Ascending aorta (tissue), 2 donors: ENCODE results near the gene TDRD7. TPM values are rescaled to one million over a fixed set of nuclear protein-coding genes. Genes with fewer than 3 reads are reported as not detected.
A peak's percentile ranks its signal among the peaks of the same experiment; 100 is the strongest.

Experiments
- DNase-seq, 2 donors: peaks; one replicate each; pipeline ENCODE4 v3.0.0-alpha.2; 2019; ENCODE audit warnings: low spot score in 2 of 2
- H3K27ac ChIP-seq, 2 donors: fragments of 200-600 bp; sonication (generic); one replicate each; pipeline ENCODE4 v1.5.1; 2016 to 2017; ENCODE audit warnings: mild to moderate bottlenecking in 1 of 2
- H3K27me3 ChIP-seq: fragments of 200-600 bp; sonication (generic); one replicate; pipeline ENCODE4 v1.5.1; 2017
- H3K36me3 ChIP-seq, 2 donors: fragments of 200-600 bp; sonication (generic); one replicate each; pipeline ENCODE4 v1.5.1; 2016
- H3K4me1 ChIP-seq, 2 donors: fragments of 200-600 bp; sonication (generic); one replicate each; pipeline ENCODE4 v1.5.1; 2016 to 2017; ENCODE audit warnings: mild to moderate bottlenecking in 1 of 2
- H3K4me3 ChIP-seq, 2 donors: fragments of 200-600 bp; sonication (generic); one replicate each; pipeline ENCODE4 v1.5.1; 2016 to 2017; ENCODE audit warnings: mild to moderate bottlenecking in 1 of 2
- H3K9me3 ChIP-seq, 2 donors: fragments of 200-600 bp; sonication (generic); one replicate each; pipeline ENCODE4 v1.5.1; 2016
- CTCF ChIP-seq, 3 experiments: fragments of 200-600 bp in 2 of 3; fragments of 450-650 bp in 1 of 3; sonication (generic) in 2 of 3; IDR thresholded peaks; one replicate each; pipeline ENCODE4 v1.5.1; 2016 to 2019; ENCODE audit warnings: antibody characterized with exemption in 3 of 3, mild to moderate bottlenecking in 1 of 3, moderate library complexity in 1 of 3
- intact Hi-C: fragments of 100-400 bp; cut with DNase I; formaldehyde crosslinking; loops from one replicate; pipeline ENCODE4 v1.15.1; 2023
- total RNA-seq: library from RNA; depleted of rRNA; stranded (reverse); fragments of >200 nt; gene quantifications from one replicate; pipeline ENCODE4 v1.1.0, GENCODE V29; 2016

Gene TDRD7
- total RNA-seq, 1 donor from 2014 or later, result 3.0 TPM

DNA sequence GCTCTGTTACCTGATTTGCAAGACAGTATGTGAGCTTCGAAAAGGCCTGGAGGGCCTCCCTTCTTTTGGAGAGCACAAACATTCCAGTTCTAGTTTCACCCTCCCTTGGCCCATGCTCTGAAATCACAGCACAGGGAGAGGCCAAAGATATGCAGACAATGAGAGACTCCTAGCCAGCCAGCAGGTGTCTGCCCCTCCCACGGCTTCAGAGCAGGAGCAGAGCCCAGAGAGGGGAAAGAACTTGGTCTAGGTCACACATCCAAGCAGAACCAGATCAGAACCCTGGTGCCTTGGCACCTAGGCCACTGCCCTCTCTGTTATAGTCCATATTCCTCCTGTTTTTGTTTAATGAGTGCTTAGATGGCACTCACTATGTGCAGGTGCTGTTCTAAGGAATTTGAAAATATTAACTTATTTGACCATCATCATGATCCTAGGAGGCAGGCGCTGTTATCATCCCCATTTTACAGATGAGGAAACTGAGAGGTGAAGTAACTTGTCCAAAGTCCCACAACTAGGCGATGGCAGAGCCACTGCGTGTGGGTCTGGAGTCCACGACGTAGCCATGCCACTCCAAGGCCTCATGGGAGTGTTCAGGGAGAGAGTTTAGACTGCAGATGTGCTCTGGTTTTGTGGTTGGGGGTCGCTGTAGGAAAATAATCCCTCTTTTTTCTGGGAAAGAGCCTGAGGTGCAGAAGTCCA lies 116.8 kb downstream of the TDRD7 start:
- peaks cover 28 to 58% of the 10 kb centered on the region in 2 donors for H3K36me3 ChIP-seq
- H3K9me3 ChIP-seq, result no peaks in the 10 kb centered on the region
- H3K27me3 ChIP-seq, result no peaks in the 10 kb centered on the region
- DNase-seq, result peak in 1 of 2 donors; percentile 60
- peak overlapping the region; percentile 69 to 72 for H3K27ac ChIP-seq
- TF ChIP-seq CTCF (IDR thresholded peaks at IDR 0.05), result no peak
- peaks cover 5 to 20% of the 10 kb centered on the region in 2 donors for H3K4me1 ChIP-seq
- intact Hi-C loops, result loop anchor here (2.0 kb wide), 1 partner anchor 28 kb away; no protein-coding TSS in a partner anchor
- no peak overlapping the region for H3K4me3 ChIP-seq

DNA sequence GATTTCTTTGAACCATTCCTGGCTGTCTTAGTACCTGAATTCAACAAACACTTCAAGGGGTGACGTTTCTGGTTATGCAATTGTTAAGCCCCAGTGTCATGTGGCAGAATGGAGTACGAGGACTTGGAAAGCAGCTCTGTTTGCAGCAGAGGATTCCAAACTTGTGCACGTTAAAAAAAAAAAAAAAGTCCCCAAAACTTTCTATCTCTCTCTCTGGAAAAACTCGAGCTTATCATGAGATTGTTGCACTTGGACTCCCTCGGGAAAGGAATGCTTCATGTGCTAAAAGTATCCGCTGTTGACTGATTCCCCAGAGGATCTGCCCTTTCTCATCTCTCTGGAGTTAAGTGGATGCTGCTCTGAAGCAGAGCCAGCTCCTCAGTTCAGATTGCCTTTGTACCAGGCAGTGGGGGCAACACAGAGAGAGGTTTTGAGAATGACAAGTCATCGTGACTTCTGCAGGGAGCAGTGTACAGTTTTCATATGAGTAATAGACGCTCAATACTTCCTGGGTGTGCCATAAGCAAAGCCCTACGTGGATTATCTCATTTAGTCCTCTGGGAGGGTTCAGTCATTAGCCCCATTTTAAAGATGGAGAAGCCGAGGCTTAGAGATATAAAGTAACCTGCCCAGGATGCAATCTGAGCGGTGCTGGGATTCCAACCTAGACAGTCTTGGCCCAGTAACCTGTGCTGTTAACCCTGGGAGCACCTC lies 117.6 kb downstream of the TDRD7 start:
- no peak for TF ChIP-seq CTCF (IDR thresholded peaks at IDR 0.05)
- peak in 1 of 2 donors; percentile 70 for DNase-seq
- Histone ChIP-seq H3K27ac (peak overlapping the region; percentile 69 to 72), H3K36me3 (peaks cover 31 to 66% of the 10 kb centered on the region in 2 donors), H3K4me3 (no peak overlapping the region), H3K27me3 (no peaks in the 10 kb centered on the region), H3K4me1 (peaks cover 5 to 20% of the 10 kb centered on the region in 2 donors), H3K9me3 (no peaks in the 10 kb centered on the region)
- intact Hi-C loops, result loop anchor here (2.0 kb wide), 1 partner anchor 27 kb away; no protein-coding TSS in a partner anchor

DNA sequence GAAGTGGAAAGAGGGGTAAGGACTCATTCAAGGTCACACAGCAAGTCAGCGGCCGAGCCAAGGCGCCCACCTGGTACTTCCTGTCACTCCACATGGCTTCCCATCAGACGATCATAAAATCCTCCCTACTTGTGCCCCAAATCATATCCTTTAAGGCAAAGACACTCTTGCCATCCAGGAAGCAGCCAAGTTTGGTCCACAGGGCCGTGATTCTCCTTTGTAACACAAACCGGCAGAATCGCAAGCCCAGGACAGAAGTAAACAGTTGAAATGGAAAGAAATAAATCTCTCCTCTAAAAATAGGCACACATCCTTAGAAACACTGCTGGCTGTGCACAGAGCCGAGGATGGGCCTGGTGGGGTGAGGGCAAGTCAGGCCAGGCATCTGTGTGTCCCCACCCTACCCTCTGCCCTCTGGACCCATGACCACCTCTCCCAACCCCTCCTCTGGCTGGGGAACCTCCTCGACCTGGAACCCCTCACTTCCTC lies 120.0 kb downstream of the TDRD7 start:
- Histone ChIP-seq H3K4me1 (peaks cover 5 to 26% of the 10 kb centered on the region in 2 donors), H3K36me3 (peaks cover 25 to 48% of the 10 kb centered on the region in 2 donors), H3K4me3 (no peak overlapping the region), H3K27ac (peak overlapping the region in 1 of 2 donors; percentile 26), H3K9me3 (no peaks in the 10 kb centered on the region), H3K27me3 (no peaks in the 10 kb centered on the region)
- no peak for TF ChIP-seq CTCF (IDR thresholded peaks at IDR 0.05)
- intact Hi-C loops, result no loop called here
- peak in 1 of 2 donors; percentile 49 for DNase-seq

DNA sequence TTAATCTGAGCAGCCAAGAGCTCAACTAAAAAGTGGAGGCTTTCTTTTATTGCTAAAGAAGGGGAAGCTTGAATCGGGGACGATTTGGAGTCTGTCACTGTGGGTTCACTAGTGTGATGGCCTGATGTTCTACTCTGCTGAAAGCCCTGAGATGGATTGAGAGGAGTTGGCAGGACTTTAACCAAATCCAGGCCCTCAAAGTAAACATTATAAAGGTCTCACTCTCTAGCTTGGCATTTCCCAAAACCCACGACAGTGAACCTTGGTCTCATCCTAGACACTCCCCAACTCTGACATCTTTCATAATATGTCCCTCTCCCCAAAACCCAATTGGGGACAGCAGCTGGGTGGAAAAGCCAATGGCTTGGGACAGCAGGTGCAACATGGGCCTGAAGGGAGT lies 122.3 kb downstream of the TDRD7 start:
- intact Hi-C loops, result no loop called here
- no peak for DNase-seq
- H3K4me1 ChIP-seq, result peaks cover 1 to 23% of the 10 kb centered on the region in 2 donors

More for the DNA sequence above, 122.3 kb downstream of the TDRD7 start:
- Histone ChIP-seq H3K4me3 (no peak overlapping the region), H3K9me3 (no peaks in the 10 kb centered on the region), H3K36me3 (peaks cover 13 to 37% of the 10 kb centered on the region in 2 donors), H3K27ac (no peak overlapping the region), H3K27me3 (no peaks in the 10 kb centered on the region)
- no peak for TF ChIP-seq CTCF (IDR thresholded peaks at IDR 0.05)
